ENCODE measurements around the gene ASTN2.
"Not testable (repeated sequence)": the region's sequence is repeated elsewhere in the genome, so short reads cannot be mapped to it uniquely, and the experiment has no call there.

The ASTN2 gene

GRCh38 chr9:116701940-116702642, 712.8 kb downstream of the ASTN2 start:
- no peak for DNase-seq (ENCODE audit: low spot score)

- no peak for DNase-seq (ENCODE audit: low spot score)
Measured at GRCh38 chr9:116700882-116701865, 713.7 kb downstream of the ASTN2 start.

GRCh38 chr9:116700279-116700678, 714.6 kb downstream of the ASTN2 start:
- DNase-seq (ENCODE audit: low spot score), result no peak

GRCh38 chr9:116697887-116698286, 717.0 kb downstream of the ASTN2 start:
- no peak for DNase-seq (ENCODE audit: low spot score)

GRCh38 chr9:116697362-116697761, 717.5 kb downstream of the ASTN2 start:
- DNase-seq (ENCODE audit: low spot score), result no peak

GRCh38 chr9:116695438-116695837, 719.4 kb downstream of the ASTN2 start:
- DNase-seq (ENCODE audit: low spot score), result no peak

- no peak for DNase-seq (ENCODE audit: low spot score)
Measured at GRCh38 chr9:116694785-116695291, 720.0 kb downstream of the ASTN2 start.

- no peak for DNase-seq (ENCODE audit: low spot score)
Measured at GRCh38 chr9:116693233-116693731, 721.6 kb downstream of the ASTN2 start.

- no peak for DNase-seq (ENCODE audit: low spot score)
Measured at GRCh38 chr9:116692616-116693015, 722.2 kb downstream of the ASTN2 start.

GRCh38 chr9:116691607-116692006, 723.2 kb downstream of the ASTN2 start:
- no peak for DNase-seq (ENCODE audit: low spot score)

- DNase-seq (ENCODE audit: low spot score), result not testable (repeated sequence)
Measured at GRCh38 chr9:116690805-116691204, 724.1 kb downstream of the ASTN2 start.

- DNase-seq (ENCODE audit: low spot score), result no peak
Measured at GRCh38 chr9:116689486-116690032, 725.3 kb downstream of the ASTN2 start.

- DNase-seq (ENCODE audit: low spot score), result no peak
Measured at GRCh38 chr9:116688806-116689485, 725.9 kb downstream of the ASTN2 start.

- no peak for DNase-seq (ENCODE audit: low spot score)
Measured at GRCh38 chr9:116687754-116688135, 727.1 kb downstream of the ASTN2 start.

- DNase-seq (ENCODE audit: low spot score), result peak; percentile 71
Measured at GRCh38 chr9:116687074-116687753, 727.6 kb downstream of the ASTN2 start, which contains the start of gene TRIM32. TSS of gene TRIM32 (plus strand) at chr9:116687305. CDS start at chr9:116697743, 10,438 bp downstream.

GRCh38 chr9:116686693-116687073, 728.2 kb downstream of the ASTN2 start:
- peak; percentile 5 for DNase-seq (ENCODE audit: low spot score)

GRCh38 chr9:116686135-116686534, 728.7 kb downstream of the ASTN2 start:
- DNase-seq (ENCODE audit: low spot score), result no peak

GRCh38 chr9:116685166-116685565, 729.7 kb downstream of the ASTN2 start:
- no peak for DNase-seq (ENCODE audit: low spot score)

- DNase-seq (ENCODE audit: low spot score), result no peak
Measured at GRCh38 chr9:116683535-116683934, 731.3 kb downstream of the ASTN2 start.

- DNase-seq (ENCODE audit: low spot score), result no peak
Measured at GRCh38 chr9:116674210-116674980, 740.5 kb downstream of the ASTN2 start.
